ENCODE measurements around the gene SCOC. TPM values are rescaled to one million over a fixed set of nuclear protein-coding genes. Genes with fewer than 3 reads are reported as not detected.

SCOC gene
- total RNA-seq, 2 donors from 2014 or later, result 22.0 to 29.5 TPM

Other genes starting within 250 kb of the SCOC start
- gene MAML3, start 219.5 kb upstream of the SCOC start, total RNA-seq, result 1 to 10 TPM in 1 of 2 donors, under 1 TPM in 1; 0.40 to 1.3 TPM
- gene CLGN, start 54.0 kb downstream of the SCOC start, total RNA-seq, result under 1 TPM in 1 of 2 donors, not detected in 1; 0.26 TPM
- not detected for gene MGAT4D, start 124.6 kb downstream of the SCOC start, total RNA-seq
- gene ELMOD2, start 150.5 kb downstream of the SCOC start, total RNA-seq, result 10 to 100 TPM; 13.1 to 18.6 TPM
- gene UCP1, start 195.3 kb downstream of the SCOC start, total RNA-seq, result not detected

All from natural killer cell treated with Interleukin-12 subunit alpha and Interleukin-12 subunit beta and Interleukin-15 and Interleukin-18, amount 100 ng/mL, for 72 hours (primary cell).